NCI-H2029 (cell line): Measurements from ENCODE around the gene ARHGEF10L.
A peak's percentile ranks its signal among the peaks of the same experiment; 100 is the strongest.

Source experiments
- DNase-seq: peaks from one replicate; lab custom pipeline; 2025; lab: John Stamatoyannopoulos, UW

The ARHGEF10L gene

DNA sequence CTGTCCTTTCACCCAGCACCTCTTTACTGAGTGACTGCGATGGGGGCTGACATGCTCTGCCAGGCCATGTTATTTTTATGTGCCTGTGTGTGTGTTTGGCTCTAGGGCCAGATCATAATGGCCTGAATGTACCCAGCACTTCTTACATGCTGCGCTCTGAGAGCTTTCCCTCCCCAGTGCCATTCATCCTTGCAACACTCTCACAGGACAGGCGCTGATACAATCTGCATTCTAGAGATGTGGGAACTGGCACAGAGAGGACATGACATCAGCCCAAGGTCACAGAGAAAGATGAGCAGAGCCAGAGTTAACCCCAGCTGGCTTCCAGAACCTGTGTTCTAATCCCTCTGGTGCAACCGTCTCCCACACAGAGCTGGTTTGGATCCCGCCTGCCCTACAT is 54.5 kb downstream of the ARHGEF10L start:
- DNase-seq, result no peak

DNA sequence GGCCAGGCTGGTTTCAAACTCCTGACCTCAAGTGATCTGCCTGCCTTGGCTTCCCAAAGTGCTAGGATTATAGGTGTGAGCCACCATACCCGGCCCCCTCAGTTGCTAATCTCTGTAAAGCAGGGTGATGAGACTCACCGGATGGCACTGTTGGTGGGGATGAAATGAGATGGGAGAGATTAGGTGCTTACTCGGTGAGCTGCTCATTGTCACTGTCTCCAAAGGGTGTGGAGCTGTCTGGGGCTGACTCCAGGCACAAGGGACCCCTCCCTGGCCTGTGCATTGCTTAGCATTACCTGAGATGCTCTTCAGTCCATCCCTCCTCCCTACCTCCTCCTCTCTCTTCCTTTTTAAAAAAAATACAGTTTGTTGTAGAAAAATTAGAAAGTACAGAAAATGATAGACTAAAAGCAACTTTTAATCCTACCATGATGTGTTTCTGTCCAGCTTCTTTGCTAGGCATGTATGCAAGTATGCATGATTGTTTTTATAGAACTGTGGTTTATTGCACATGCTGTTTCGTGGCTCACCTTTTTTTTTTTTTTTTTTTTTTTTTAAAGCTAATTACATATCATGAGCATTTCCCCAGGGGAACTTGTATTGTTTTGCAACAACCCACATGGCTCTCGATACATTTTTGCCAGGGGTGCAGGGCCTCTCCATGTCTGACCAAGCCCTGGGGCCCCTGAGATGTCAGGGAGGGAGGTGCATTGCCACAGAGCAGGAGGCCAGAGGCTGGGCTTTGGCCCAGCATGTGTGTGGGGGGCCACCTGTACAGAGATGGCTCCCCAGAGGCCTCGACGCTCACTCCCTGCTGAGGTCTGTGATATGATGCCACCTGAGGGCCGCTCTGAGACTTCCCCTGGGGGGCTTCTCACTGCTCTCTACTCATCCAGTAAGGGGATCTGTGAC is 55.4 kb downstream of the ARHGEF10L start:
- no peak for DNase-seq

DNA sequence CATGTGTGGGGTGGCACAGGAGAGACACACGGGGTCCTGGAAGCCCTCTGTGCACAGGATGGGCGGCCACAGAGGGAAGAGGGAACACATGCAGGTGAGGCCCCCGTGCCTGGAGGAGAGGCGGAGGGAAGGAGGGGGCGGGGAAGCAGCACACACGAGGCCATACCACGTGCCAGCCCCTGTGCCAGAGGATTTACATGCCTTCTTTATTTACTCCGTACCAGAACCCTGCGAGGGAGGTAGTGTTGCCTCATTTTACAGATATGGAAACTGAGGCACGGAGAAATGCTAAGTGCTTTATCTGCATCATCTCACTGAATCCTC is 56.1 kb downstream of the ARHGEF10L start:
- no peak for DNase-seq

DNA sequence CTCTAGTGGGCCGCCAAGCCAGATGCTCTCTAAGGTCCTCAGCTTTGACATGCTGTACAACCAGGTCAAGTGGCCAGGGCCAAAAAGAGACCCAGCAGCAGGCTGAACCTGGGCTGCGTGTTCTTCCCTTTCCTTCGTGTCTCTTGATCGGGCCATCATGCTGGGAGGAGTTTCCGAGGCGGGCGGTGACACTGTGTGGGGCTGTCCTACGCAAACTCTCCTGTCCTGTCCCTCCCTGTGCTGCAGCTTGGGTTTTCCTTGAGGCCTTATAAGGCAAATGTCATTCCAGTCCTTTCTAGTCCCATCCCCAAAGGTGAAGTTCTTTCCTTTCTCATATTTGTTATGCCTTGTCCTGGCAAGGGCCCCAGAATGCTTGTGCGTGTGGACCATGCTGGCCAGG is 56.7 kb downstream of the ARHGEF10L start:
- peak; percentile 45 for DNase-seq

DNA sequence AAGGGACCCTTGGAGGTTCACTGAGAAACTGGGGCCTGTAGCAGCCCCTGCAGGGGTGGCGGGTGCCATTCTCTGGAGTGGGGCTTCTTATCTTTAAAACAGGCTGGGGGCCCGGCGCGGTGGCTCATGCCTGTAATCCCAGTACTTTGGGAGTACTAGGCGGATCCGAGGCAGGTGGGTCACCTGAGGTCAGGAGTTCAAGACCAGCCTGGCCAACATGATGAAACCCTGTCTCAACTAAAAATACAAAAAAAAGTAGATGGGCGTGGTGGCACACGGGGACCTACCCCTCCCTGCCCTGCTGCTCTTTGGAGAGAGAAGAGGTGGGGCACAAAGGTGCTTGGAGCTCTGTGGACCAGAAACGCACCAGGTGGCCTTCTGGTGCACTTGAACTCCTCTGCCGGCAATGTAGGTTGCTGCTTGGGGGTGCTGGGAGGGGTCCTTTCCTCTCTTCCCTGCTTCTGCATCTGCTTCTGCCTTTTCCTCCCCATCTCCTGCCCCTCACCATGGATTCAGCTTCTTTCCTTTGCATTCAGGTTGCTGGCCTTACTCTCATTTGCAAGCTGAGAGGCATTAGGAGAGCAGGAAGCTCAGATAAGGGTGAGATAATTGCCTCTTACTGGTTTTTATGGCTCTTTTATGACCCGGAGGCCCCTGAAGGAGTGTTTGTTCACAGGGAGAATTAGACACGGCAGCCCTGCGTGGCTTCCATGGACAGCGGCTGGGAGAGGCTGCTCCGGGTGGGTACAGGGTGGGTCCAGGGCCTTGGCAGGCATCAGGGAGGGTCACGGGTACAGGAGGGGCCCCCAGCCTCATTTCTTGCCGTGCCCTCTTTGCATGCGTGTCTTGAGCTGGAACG is 57.4 kb downstream of the ARHGEF10L start:
- peak; percentile 88 for DNase-seq

DNA sequence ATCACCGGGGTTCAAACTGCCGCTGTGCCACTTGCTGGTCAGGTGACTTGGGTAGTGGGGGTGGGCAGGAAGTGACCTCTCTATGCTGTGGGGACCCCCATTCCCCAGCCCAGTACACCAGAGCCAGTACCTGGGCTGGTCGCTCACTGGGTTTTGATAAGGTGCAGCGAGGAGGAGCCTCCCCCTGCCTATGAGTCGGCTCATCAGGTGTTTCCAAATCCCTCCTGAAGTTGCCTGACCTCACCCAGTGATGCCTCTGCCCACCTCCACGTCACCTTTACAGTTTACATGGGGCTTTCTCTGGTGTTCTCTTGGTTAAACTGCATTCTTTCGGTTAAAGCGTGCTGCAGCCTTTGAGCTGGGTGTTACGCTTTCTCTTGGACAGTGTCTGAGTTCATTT is 58.2 kb downstream of the ARHGEF10L start:
- no peak for DNase-seq

DNA sequence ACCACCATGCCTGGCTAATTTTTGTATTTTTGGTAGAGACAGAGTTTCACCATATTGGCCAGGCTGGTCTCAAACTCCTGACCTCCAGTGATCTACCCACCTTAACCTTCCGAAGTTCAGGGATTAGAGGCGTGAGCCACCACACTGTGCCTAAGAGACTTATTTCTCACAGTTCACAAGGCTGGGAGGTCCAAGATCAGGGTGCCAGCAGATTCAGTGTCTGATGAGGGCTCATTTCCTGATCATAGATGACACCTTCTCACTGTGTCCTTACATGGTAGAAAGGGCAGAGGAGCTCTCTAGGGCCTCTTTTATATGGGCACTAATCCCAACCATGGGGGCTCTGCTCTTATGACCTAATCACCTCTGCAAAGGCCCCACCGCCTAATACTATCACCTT is 58.8 kb downstream of the ARHGEF10L start:
- no peak for DNase-seq

DNA sequence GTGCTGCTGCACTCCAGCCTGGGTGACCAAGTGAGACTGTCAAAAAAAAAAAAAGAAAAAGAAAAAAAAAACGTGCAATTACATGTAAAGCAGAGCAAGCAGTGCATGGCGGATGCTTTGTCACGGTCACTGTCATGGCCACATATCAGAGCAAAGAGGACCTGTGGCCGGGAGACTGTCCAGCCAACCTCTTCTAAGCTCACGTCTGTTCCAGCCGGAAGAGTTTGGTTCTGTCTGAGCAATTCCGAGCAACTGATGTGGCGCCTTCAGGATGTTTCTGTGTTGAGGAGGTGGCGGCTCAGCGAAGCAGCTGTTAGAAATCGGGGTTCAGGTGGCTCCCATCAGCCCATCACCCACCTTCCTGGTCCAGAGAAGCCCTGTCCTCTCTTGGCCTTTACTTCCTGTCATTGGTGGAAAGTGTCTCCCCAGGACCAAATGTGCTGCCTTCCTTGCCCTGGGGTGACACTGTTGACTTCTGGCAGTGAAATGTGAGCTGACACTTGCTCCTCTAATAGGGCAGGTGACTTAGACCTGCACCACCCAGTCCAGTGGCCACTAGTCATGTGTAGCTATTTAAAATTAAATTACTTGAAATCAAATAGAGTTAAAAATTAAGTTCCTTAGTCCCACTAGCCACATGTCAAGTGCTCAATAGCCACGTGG is 59.9 kb downstream of the ARHGEF10L start:
- DNase-seq, result no peak

DNA sequence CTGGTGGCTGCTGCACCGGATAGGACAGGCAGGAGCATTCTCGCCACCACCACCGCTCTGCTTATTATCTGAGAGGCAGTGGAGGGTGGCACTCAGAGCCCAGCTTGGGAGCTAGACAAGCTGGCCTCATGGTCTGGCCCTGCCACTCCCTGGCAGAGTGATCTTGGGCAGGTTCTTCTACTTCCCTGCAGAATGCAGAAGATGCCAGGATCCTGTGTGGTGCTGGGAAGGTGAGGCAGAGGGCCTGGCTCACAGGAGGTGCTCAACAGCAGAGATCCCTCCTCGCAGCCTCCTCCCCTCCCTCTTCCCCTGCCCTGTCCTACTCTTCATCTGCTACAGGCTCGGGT is 60.4 kb downstream of the ARHGEF10L start:
- no peak for DNase-seq

DNA sequence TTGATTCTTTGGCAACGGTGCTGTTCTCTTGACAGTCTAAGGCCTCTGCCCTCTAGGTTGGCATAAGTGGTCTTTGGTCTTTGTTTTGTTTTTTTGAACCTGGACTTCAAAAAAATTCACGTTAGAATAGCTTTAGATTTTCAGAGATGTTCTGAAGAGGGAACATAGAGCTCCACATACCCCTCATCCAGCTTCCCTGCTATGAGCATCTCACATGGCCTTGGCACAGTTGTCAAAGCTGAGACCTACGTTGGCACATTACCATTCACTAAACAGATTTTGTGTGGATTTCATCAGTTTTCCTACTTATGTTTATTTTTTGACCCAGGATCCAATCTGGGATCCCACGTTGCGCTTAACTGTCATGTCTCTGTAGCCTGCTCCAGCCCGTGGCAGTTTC is 60.8 kb downstream of the ARHGEF10L start:
- DNase-seq, result no peak

DNA sequence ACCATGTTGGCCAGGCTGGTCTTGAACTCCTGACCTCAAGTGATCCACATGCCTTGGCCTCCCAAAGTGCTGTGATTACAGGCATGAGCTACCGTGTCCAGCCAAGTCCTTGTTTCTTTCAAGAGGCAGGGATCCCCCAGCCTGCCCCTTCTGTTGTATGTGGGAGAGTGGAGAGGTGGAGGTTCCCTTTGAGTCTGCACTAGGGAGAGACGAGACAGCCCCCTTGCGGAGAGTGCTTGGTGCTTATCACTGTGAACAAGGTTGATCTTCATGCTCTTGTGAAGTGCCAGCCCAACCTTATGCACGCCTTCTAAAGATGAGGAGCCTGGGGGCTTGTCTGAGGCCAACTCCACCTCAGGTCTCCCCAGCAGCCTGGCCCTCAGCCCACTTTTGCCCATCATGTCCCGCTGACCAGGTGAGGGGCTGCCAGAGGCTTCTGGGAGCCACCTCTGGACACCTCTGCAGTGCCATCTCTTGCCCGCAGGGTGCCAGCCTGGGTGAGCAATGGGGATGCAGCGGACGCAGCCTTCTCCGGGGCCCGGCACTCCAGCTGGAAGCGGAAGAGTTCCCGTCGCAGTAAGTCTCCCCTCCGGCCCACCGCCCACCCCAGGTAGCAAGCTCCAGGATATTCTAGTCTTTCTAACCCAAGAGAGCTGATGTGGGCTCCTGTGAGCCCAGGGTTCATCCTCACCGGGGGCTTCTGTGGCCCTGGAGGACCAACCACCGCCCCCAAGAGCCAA is 62.3 kb downstream of the ARHGEF10L start:
- DNase-seq, result no peak

DNA sequence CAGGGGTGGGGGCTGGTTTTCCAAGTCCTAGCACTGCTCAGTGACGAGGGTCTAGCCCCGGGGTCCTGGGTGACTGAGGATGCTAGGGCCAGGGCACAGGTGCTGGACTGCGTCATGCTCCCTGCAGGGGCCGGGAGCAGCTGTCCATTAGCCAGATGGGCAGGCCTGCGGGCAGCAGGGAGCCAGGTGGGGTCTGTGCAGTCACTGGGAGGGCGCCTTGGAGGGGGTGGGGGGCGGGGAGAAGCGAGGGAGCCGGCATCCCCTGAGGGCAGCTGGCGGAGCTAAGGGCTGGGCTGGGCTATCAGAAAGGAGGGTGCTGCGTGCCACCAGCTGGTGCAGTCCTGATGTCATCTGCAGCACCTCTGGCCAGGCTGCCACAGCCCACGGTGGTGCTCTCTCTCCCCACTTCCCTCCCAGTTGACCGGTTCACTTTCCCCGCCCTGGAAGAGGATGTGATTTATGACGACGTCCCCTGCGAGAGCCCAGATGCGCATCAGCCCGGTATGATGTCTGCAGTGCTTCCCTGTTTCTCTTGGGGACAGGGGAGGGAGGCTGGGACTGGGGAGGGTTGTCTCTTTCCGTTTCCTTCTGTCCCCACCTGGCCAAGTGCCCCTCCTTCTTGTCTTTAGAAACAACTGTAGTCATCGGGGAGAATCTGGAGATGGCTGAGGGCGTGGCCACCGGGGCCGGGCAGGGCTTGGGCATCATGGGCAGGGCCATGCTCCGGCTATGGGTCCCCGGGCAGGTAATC is 63.8 kb downstream of the ARHGEF10L start:
- no peak for DNase-seq

DNA sequence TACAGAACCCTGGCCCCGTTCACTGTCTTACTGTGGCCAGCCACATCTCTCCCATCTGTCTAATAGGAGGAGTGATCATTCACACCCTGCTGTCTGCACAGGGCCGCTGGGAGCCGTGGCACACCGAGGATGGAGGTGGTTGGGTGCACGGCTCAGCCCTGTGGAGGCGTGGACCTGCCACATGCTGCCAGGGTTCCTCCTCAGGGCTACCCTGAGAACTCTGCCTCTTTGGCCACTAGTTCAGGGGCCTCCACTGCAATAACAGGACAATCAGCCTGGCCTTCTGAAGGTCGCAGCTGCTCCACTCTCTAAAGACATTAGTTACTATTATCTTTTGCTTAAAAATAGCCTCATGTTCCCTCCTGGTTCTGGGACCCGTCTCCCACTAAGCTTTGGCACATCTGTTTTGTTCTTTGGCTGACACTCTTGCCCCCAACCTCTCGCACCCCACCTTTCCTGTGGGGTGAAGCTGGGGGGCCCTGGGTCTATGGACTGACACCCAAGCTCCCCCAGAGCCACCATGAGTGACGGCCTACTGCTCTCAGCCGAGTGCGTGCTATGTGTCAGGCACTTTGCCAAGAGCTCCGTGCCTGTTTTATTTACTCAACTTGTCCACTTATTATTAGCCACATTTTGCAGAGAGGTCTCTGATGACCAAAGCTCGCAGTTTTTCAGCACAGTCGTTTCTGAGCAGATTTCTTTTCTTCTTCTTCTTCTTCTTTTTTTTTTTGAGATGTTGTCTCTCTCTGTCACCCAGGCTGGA is 66.3 kb downstream of the ARHGEF10L start:
- DNase-seq, result peak; percentile 53

DNA sequence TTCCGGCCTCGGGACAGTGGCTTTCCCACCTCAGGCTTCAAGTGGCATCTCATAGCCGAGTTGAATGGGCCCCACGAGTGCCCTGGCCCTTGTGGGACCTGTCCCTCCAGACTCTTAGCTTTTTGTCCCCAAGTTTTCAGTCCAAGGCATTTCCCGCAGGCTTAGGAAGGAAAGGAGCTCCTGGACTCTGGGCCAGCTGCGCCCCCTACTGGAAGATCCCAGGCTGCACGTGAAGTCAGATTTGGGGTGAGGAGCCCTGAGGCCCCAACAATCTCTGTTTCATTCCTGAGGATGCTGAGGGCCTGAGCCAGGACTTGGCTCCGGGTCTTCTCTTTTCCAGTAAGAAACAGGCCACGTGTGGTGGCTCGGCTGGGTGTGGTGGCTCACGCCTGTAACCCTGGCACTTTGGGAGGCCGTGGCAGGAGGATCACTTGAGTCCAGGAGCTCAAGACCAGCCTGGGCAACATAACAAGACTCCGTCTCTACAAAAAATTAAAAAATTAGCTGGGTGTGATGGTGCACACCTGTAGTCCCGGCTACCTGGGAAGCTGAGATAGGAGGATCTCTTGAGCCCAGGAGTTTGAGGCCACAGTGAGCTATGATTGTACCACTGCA is 67.4 kb downstream of the ARHGEF10L start:
- DNase-seq, result peak; percentile 42

DNA sequence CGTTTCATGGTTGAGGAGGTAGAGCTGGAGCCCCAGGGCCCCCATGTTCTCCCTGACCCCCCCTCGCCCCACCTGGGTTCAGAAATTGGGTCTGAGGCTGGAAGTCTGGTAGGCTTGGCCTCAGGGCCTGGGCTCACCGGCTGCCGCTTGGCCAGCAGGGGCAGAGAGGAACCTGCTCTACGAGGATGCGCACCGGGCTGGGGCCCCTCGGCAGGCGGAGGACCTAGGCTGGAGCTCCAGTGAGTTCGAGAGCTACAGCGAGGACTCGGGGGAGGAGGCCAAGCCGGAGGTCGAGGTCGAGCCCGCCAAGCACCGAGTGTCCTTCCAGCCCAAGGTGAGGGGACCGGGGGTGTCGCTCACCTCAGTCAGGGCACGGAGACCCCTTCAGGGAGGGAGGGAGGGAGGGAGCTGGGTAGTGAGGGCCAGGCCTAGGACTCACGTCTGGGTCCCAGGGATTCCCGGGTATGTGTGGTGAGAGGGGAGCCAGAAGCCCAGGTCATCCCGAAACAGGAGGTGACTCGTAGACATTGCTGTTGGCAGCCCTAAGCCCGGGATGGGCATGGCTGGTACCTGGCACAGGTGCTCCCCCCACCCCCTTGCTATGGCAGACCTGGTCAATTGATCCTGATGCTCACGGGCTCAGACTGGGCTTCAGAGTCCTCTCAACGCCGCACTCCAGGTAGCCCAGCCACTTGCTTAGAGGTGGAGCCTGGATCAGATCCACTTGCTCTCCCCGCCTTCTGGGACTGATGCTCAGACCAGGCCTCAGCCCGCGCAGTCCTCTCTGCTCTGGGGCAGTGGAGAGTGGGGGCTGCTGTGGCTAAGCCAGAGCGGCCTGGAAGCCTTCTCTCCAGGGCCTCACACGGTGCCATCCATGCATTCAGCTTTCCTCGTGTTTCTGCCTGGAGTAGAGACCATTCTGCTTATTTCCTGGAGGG is 68.4 kb downstream of the ARHGEF10L start:
- no peak for DNase-seq

DNA sequence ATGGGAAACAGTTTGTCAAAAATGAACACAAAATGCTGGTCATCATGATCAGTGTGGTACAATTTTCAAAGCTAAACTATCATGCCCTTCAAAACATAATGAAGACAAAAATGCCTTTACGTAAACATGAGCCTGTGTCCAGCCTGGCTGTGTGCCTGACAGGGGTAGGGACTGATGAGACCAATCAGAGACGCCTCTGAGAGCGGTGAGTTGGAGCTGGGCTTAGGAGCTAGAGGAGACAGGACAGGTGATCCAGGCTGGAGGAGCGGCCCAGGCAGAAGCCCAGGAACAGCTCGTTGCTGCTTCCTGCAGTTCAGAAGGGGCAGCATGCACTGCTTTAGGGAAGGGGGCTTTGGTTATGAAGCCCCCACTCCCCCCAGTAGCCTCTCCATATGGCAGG is 70.0 kb downstream of the ARHGEF10L start:
- DNase-seq, result no peak

DNA sequence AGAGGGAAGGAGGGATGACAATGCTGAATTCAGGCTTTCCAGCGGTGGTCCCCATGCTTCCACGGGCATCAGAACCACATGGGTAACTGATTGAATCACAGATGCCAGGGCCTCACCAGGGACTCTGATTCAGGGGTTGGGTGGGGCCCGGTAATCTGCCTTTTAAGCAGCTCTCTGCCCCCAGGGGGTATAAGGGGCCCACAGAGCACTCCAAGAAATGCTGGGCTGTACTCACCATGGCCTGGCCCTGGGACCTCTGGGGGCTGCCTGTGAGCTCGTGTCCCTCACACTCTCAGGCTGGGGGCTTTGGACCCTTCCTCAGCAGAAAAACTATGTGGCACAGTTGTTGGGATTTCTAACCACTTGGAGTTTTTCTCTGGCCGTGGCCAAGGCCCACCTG is 70.6 kb downstream of the ARHGEF10L start:
- DNase-seq, result no peak

DNA sequence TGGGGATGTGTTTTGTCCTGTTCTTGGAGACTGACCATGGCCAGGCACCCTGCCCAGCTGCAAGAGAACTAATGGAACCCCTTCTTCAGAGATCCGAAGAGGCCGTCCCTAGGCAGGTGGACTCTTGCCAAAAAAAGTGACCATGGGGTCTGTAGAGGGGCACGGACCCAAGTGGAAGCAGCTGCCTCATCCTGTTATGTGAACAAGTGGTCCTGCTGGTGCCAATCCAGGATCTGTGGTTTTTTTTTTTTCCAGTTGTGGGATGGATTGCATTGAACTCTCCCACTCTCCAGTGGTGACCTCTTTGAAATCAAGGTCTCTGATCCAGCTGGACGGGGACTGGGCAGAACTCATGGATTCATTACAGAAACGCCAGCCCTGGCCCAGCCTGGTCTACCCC is 71.2 kb downstream of the ARHGEF10L start:
- DNase-seq, result no peak

DNA sequence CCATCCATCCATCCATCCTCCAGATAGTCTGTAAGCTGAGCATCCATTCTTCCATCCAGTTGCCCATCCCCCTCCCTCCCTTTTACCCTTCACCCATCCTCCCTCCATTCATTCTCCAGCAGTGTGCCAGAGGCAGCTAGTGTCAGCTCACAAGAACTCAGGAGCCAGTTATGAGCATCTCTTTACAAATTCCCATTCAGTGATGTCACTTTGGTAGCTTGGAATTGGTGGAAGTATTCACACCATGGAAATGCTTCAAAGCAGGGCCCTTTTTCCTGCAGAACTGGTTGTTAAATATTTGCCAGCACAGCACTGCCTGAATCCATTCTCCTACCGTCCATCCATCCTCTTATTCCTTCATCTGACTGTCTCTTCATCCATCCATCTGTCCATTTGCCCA is 72.5 kb downstream of the ARHGEF10L start:
- DNase-seq, result no peak
